A673 (cell line): ENCODE measurements around the gene COBLL1. TPM values are rescaled to one million over a fixed set of nuclear protein-coding genes. Genes with fewer than 3 reads are reported as not detected.

Experiments used
- BruUV-seq: library from RNA; stranded (reverse); fragments of 400-500 nt; replicated peaks from 2 replicates; lab custom pipeline; 2021; lab: Mats Ljungman, UMichigan
- CTCF ChIA-PET: fragments of 300-600 bp; sonication (Branson Sonifier 250); formaldehyde crosslinking; loops from one replicate; lab custom pipeline; 2022; ENCODE audit warnings: antibody characterized with exemption; lab: Charles Lee
- POLR2A ChIA-PET: fragments of 300-600 bp; sonication (Branson Sonifier 250); formaldehyde crosslinking; loops from one replicate; lab custom pipeline; 2022; ENCODE audit warnings: antibody characterized with exemption; ENCODE audit not compliant: low non-redundant PET; lab: Charles Lee
- DNase-seq: peaks from one replicate; pipeline ENCODE4 v3.0.0-alpha.2; 2015; ENCODE audit warnings: low spot score
- H3K27ac ChIP-seq: fragments of 200-600 bp; sonication (generic); 2 replicates; pipeline ENCODE4 v1.5.1; 2016; ENCODE audit warnings: mixed run types, low read depth, mild to moderate bottlenecking, mixed read lengths, antibody characterized with exemption, low read length; ENCODE audit not compliant: poor library complexity, severe bottlenecking
- H3K27me3 ChIP-seq: fragments of 200-600 bp; sonication (generic); replicated peaks from 2 replicates; pipeline ENCODE4 v1.6.1; 2017; ENCODE audit warnings: mixed run types, low read depth, mild to moderate bottlenecking, mixed read lengths, antibody characterized with exemption, low read length; ENCODE audit not compliant: insufficient read depth, poor library complexity
- H3K36me3 ChIP-seq: fragments of 200-600 bp; sonication (generic); 2 replicates; pipeline ENCODE4 v1.6.1; 2016; ENCODE audit warnings: mixed run types, mild to moderate bottlenecking, mixed read lengths, antibody characterized with exemption, low read length; ENCODE audit not compliant: insufficient read depth, poor library complexity, severe bottlenecking
- H3K4me1 ChIP-seq: fragments of 200-600 bp; sonication (generic); 2 replicates; pipeline ENCODE4 v1.6.1; 2017; ENCODE audit warnings: mixed run types, mild to moderate bottlenecking, mixed read lengths, antibody characterized with exemption, low read length; ENCODE audit not compliant: insufficient read depth, poor library complexity, severe bottlenecking
- H3K4me3 ChIP-seq: fragments of 200-600 bp; sonication (generic); 2 replicates; pipeline ENCODE4 v1.5.1; 2016; ENCODE audit warnings: low read depth, mixed run types, mild to moderate bottlenecking, mixed read lengths, low read length; ENCODE audit not compliant: poor library complexity, severe bottlenecking
- H3K9me3 ChIP-seq: fragments of 200-600 bp; sonication (generic); 2 replicates; pipeline ENCODE4 v1.6.1; 2016; ENCODE audit warnings: mixed run types, low read depth, mild to moderate bottlenecking, mixed read lengths, antibody characterized with exemption, low read length; ENCODE audit not compliant: poor library complexity, severe bottlenecking
- CTCF ChIP-seq: fragments of 300-800, 200-600 bp; sonication (generic); conservative IDR thresholded peaks from 2 replicates; pipeline ENCODE4 v1.5.1; 2017; ENCODE audit warnings: low read depth, mild to moderate bottlenecking, antibody characterized with exemption, low read length, moderate library complexity, mixed read lengths
- EZH2 ChIP-seq: fragments of 200-600 bp; sonication (generic); IDR thresholded peaks from 2 replicates; pipeline ENCODE4 v1.6.1; 2017; ENCODE audit warnings: borderline replicate concordance, low read depth, mild to moderate bottlenecking, mixed read lengths, antibody characterized with exemption, low read length; ENCODE audit not compliant: poor library complexity, severe bottlenecking
- intact Hi-C: fragments of 100-400 bp; cut with micrococcal nuclease; formaldehyde crosslinking; loops from one replicate; pipeline ENCODE4 v1.10.0; 2022; ENCODE audit not compliant: unreplicated experiment
- total RNA-seq: library from RNA; stranded (reverse); gene quantifications from 2 replicates; pipeline ENCODE4 v1.2.3, GENCODE V29; 2021

COBLL1 gene
- total RNA-seq, 1 experiment from 2014 or later, result 6.6 TPM

- no TSS peak for BruUV-seq
- POLR2A ChIA-PET, result no interaction called here
These were observed 10.5 kb upstream of the COBLL1 start for GRCh38 chr2:164852086-164852485.

GRCh38 chr2:164850235-164850634, 8.6 kb upstream of the COBLL1 start:
- intact Hi-C loops, result no loop called here
- Histone ChIP-seq H3K9me3 (no peaks in the 10 kb centered on the region), H3K4me3 (no peak overlapping the region), H3K27me3 (no peaks in the 10 kb centered on the region), H3K4me1 (no peaks in the 10 kb centered on the region), H3K36me3 (no peaks in the 10 kb centered on the region), H3K27ac (no peak overlapping the region)
- BruUV-seq, result no TSS peak
- TF ChIP-seq CTCF (no peak), EZH2 (no peak)
- no peak for DNase-seq
- ChIA-PET CTCF (no interaction called here), POLR2A (no interaction called here)

More at GRCh38 chr2:164852086-164852485, 10.5 kb upstream of the COBLL1 start:
- H3K27me3 ChIP-seq, result no peaks in the 10 kb centered on the region
- TF ChIP-seq EZH2, result no peak
- no peak for TF ChIP-seq CTCF
- H3K9me3 ChIP-seq, result no peaks in the 10 kb centered on the region
- H3K4me1 ChIP-seq, result peaks cover 6% of the 10 kb centered on the region
- no peak overlapping the region for H3K27ac ChIP-seq
- CTCF ChIA-PET, result no interaction called here
- no peak for DNase-seq
- no peak overlapping the region for H3K4me3 ChIP-seq
- intact Hi-C loops, result no loop called here
- no peaks in the 10 kb centered on the region for H3K36me3 ChIP-seq

GRCh38 chr2:164849506-164849905, 7.9 kb upstream of the COBLL1 start:
- no peak for DNase-seq
- no peak overlapping the region for H3K27ac ChIP-seq
- TF ChIP-seq CTCF (no peak), EZH2 (no peak)
- no peaks in the 10 kb centered on the region for H3K27me3 ChIP-seq
- H3K36me3 ChIP-seq, result no peaks in the 10 kb centered on the region
- no peak overlapping the region for H3K4me3 ChIP-seq
- ChIA-PET POLR2A (no interaction called here), CTCF (no interaction called here)
- H3K4me1 ChIP-seq, result no peaks in the 10 kb centered on the region
- intact Hi-C loops, result no loop called here
- no TSS peak for BruUV-seq
- no peaks in the 10 kb centered on the region for H3K9me3 ChIP-seq
